Uterus (tissue), 2 donors: ENCODE results near the gene ACTL8.

Source experiments
- CTCF ChIP-seq, 4 experiments: fragments of 200-600 bp in 2 of 4; fragments of 450-650 bp in 2 of 4; sonication (generic) in 2 of 4; IDR thresholded peaks; one replicate each; pipeline ENCODE4 v1.5.1; 2016 to 2019; ENCODE audit warnings: antibody characterized with exemption in 4 of 4, mild to moderate bottlenecking in 2 of 4, moderate library complexity in 1 of 4
- POLR2A ChIP-seq, 2 donors: fragments of 450-650 bp; IDR thresholded peaks; one replicate each; pipeline ENCODE4 v1.6.1; 2016; ENCODE audit warnings: antibody characterized with exemption in 2 of 2, mild to moderate bottlenecking in 1 of 2, moderate library complexity in 1 of 2

DNA sequence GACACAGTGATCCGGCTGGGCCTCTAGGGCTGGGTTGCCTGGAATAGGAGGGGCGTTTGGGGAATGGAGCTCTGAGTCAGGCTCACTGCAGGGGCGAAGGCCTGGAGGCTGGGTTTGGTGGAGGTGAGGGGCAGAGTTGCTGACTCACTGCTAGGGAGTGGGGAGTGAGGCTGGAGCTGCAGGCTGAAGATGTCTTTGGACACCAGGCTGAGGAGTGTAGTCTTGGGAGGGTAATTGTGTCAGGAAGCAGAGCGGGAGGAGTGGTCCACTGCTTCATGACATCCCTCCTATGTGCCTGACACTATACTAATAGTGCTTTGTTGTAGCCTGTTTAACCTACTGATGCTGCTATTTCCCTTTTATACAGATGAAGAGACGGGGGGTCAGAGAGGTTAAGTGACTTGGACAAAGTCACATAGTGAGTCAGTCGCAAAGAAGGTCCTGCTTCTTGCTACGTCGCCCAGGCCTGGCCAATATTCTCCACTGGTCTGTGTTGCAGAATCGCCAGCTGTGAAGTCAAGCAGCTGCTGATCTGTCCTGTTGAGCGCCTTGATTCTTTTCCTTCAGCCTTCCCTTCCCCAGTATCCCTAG lies 13.6 kb downstream of the ACTL8 start:
- TF ChIP-seq POLR2A (IDR thresholded peaks at IDR 0.05), result no peak
- TF ChIP-seq CTCF (IDR thresholded peaks at IDR 0.05), result no peak
